Activated T-cell treated with anti-CD3 and anti-CD28 coated beads, Interleukin-2, amount 50 U/mL, for 4 hours (primary cell): ENCODE data around the gene PDZRN4. TPM values are rescaled to one million over a fixed set of nuclear protein-coding genes. Genes with fewer than 3 reads are reported as not detected.
A peak's percentile ranks its signal among the peaks of the same experiment; 100 is the strongest.
"Not testable (repeated sequence)": the region's sequence is repeated elsewhere in the genome, so short reads cannot be mapped to it uniquely, and the experiment has no call there.

Source experiments
- ATAC-seq, 2 donors: fragments of 200-7000 bp; cut with Tn5 transposase; one replicate each; pipeline ENCODE4 v1.10.0; 2021
- DNase-seq: peaks from one replicate; pipeline ENCODE4 v3.0.0-alpha.2; 2020
- H3K27me3 Mint-ChIP-seq: one replicate; pipeline ENCODE4 v1.8.0; 2021; ENCODE audit warnings: low read depth, mixed read lengths
- H3K36me3 Mint-ChIP-seq: one replicate; pipeline ENCODE4 v1.8.0; 2022; ENCODE audit warnings: mixed read lengths; ENCODE audit not compliant: insufficient read depth
- H3K4me1 Mint-ChIP-seq: one replicate; pipeline ENCODE4 v1.8.0; 2021; ENCODE audit warnings: low read depth, mixed read lengths
- H3K4me3 Mint-ChIP-seq: one replicate; pipeline ENCODE4 v1.8.0; 2021; ENCODE audit warnings: mild to moderate bottlenecking, moderate library complexity, mixed read lengths
- H3K9me3 Mint-ChIP-seq: one replicate; pipeline ENCODE4 v1.8.0; 2021; ENCODE audit warnings: mixed read lengths
- total RNA-seq, 3 donors: library from RNA; stranded (reverse); gene quantifications; one replicate each; pipeline ENCODE4 v1.2.1, GENCODE V29; 2021

Gene PDZRN4
- total RNA-seq, 3 donors from 2014 or later, result not detected

DNA sequence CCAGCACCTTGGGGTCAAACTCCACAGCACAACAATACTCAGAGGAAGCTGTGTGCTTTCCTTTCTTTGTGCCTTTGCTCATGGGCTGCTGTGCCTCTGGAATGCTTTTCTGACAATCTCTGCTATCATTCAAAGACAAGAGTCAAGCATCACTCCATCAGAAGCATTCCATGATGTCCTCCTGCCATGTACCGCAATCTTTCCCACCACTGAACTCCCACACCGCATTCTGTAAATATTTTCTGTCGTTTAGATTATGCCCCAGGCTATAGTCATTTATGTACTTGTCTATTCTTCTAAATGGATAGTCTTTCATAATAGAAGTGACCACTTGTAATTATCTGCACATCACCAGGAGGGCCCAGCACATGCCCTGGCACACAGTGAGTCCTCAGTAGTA is 327.8 kb downstream of the PDZRN4 start:
- H3K36me3 Mint-ChIP-seq, result no peaks in the 10 kb centered on the region
- H3K4me3 Mint-ChIP-seq, result no peak overlapping the region
- no peaks in the 10 kb centered on the region for H3K27me3 Mint-ChIP-seq

DNA sequence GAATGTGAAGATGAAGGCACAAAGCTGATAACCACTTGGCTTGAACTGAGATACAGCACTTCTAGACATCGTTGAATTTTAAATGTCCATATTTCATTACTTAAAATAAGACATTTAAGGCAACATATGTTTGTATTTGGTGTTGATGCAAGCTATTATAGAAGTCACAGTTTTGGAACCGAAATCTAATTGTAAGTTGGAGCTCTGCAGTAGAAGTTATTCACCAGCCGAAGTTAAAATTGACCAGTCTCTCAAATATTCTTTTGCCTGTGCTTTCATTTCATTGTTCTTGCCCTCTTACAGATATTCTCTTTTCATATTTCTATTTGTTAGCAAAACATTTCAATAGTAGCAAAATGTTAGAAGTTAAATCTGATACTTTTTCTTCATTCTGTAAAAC is 332.7 kb downstream of the PDZRN4 start:
- peaks cover 1% of the 10 kb centered on the region for H3K27me3 Mint-ChIP-seq
- H3K4me3 Mint-ChIP-seq, result no peak overlapping the region
- H3K36me3 Mint-ChIP-seq, result no peaks in the 10 kb centered on the region
- peaks cover 22% of the 10 kb centered on the region for H3K4me1 Mint-ChIP-seq
- H3K9me3 Mint-ChIP-seq, result no peaks in the 10 kb centered on the region
- DNase-seq (no peak), ATAC-seq (no peak)

More for the DNA sequence above, 327.8 kb downstream of the PDZRN4 start:
- DNase-seq (no peak), ATAC-seq (no peak)
- H3K9me3 Mint-ChIP-seq, result no peaks in the 10 kb centered on the region
- H3K4me1 Mint-ChIP-seq, result no peaks in the 10 kb centered on the region

DNA sequence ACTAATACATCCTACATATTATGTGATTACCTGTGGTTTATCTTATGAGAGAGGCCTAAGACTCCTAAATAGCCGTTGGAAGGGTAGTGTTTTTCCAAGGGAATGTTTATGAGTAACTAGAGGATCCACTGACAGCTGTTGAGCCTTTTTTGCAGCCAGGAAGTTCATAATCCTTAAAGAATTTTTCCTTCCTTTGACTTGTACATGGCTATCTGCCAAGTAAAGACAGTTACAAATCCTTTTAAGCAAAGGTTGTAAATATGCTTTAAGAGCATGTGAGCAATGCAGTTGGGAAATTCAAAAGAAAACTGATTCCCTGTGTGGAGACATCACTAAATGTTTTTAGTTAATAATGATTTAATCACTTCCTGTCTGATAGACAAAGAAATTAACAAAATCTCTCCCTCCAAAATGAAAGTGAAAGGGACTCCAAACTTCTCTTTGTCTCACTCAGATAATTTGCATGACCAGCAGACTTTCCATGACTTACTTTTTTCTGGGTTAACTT is 333.8 kb downstream of the PDZRN4 start:
- peaks cover 22% of the 10 kb centered on the region for H3K4me1 Mint-ChIP-seq
- ATAC-seq, result peak; percentile 37 to 48

DNA sequence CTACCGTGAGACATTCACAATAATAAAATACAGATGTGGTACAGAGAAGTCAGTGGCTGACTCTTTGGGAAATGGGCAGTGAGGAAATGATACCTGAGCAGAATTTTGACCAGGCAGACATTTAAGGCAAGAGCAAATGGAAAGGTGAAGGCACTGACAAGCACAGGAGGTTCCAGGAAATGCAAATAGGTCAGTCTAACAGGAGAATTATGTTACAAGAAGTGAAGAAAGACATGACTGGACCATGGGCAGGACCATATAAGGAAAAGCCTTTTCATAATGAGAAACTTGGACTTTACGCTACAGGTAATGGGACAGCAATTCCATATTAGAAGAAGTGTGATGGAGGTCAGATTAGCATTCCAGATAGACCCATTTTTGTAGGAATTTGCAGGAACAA is 338.9 kb downstream of the PDZRN4 start:
- ATAC-seq (no peak), DNase-seq (no peak)
- no peaks in the 10 kb centered on the region for H3K36me3 Mint-ChIP-seq
- H3K27me3 Mint-ChIP-seq, result peaks cover 2% of the 10 kb centered on the region
- H3K4me1 Mint-ChIP-seq, result peaks cover 14% of the 10 kb centered on the region
- no peak overlapping the region for H3K4me3 Mint-ChIP-seq
- H3K9me3 Mint-ChIP-seq, result no peaks in the 10 kb centered on the region

More for the DNA sequence above, 333.8 kb downstream of the PDZRN4 start:
- H3K27me3 Mint-ChIP-seq, result peaks cover 2% of the 10 kb centered on the region
- H3K4me3 Mint-ChIP-seq, result peak overlapping the region; percentile 51
- H3K9me3 Mint-ChIP-seq, result no peaks in the 10 kb centered on the region
- no peaks in the 10 kb centered on the region for H3K36me3 Mint-ChIP-seq
- no peak for DNase-seq

DNA sequence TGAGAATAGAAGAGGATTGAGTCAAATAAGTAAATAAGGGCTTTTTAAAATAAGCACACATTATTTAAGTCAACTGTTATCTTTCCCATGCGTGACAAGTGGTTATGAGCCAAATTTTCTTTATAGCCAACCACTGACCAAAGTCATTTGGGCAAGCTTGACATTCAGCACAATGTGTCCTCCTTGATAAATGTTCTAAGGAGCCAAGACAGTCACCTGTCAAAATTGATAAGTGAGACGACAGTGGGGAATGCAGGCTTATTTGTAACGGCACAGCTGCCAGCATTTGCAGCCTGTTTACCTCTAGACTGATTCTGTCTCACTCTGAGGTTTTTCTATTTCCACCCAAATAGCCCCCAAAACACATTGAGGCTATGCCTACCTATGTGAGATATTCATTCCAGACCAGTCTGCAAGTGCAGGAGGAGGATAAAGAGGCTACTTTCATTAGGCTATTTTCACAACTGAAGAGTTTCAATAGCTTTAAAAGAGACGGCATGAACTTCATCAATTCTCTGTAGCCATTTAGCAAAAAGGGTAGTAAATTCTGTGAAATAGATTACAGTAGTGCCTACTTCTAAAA is 339.5 kb downstream of the PDZRN4 start:
- Mint-ChIP-seq H3K4me3 (no peak overlapping the region), H3K9me3 (no peaks in the 10 kb centered on the region), H3K27me3 (peaks cover 2% of the 10 kb centered on the region), H3K36me3 (no peaks in the 10 kb centered on the region), H3K4me1 (peaks cover 8% of the 10 kb centered on the region)
- DNase-seq (no peak), ATAC-seq (no peak)

DNA sequence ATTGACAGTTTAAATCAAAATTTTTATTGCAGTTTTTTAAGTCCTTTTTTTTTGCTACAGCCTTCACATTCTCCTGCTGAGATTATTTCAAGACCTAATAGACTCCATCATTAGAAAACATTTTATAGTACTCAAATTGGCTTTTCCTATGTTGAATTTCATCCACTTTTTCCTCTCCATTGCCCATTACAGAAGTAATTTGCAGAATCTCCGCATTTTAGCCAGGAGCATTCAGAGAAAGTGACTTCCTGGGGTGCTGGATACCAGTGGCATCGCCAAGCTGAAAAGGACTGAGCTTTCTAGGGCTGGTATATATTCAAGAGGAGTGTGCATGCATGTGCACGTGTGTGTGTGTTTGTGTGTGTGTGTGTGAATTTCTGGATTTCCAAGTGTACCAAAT is 340.8 kb downstream of the PDZRN4 start:
- Mint-ChIP-seq H3K36me3 (no peaks in the 10 kb centered on the region), H3K27me3 (peaks cover 2% of the 10 kb centered on the region), H3K4me1 (no peaks in the 10 kb centered on the region), H3K4me3 (no peak overlapping the region), H3K9me3 (no peaks in the 10 kb centered on the region)
- DNase-seq, result no peak
- ATAC-seq, result no peak

DNA sequence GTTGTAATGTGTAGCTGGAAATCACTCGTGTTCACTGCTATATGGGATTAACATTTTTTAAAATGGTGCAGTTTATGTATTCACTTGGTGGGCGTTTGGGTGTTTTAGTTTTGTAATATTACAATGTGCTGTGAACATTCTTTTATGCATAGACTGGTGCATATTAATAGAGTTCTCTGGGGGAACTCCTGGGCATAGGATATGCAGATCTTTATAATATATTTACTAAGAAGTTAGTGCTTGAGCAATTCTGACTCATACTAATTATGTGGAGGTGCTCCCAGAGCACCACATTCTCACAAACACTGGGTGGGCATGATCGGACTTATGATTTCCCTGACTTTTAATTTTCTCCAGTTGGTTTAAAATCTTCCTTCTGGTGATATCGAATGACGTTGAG is 342.3 kb downstream of the PDZRN4 start:
- peaks cover 6% of the 10 kb centered on the region for H3K27me3 Mint-ChIP-seq
- H3K9me3 Mint-ChIP-seq, result no peaks in the 10 kb centered on the region
- no peaks in the 10 kb centered on the region for H3K4me1 Mint-ChIP-seq
- no peak for ATAC-seq
- H3K36me3 Mint-ChIP-seq, result no peaks in the 10 kb centered on the region
- H3K4me3 Mint-ChIP-seq, result no peak overlapping the region
- DNase-seq, result no peak

DNA sequence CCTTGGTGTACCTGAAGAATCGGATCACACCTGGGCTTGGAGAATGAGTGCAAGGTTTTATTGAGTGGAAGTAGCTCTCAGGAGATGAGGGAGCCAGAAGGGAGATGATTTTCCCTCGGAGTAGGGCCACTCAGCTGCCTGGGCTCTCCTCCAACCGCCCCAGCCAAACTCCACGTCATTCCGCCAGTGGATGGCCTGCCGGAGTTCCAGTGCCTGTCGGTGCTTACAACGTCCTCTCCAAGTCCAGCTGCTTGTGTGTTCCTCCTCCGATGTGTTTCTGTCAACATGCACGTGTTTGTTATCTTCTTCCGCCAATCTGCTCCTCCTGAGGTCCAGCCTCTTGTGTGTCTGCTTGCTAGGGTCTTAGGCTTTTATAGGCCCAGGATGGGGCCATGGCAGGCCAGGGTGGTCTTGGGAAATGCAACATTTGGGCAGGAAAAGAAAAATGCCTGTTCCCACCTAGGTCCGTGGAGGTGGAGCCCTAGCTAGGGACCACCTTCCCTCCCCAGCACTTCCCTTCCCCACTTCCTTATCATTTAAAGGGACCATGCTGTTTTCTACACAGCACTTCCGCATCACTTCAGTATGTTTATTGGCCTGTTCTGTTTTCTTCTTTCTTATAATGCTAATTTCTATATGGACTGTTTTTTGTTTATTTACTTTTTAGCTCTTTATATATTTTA is 343.2 kb downstream of the PDZRN4 start:
- Mint-ChIP-seq H3K27me3 (peaks cover 8% of the 10 kb centered on the region), H3K4me1 (peaks cover 2% of the 10 kb centered on the region), H3K9me3 (no peaks in the 10 kb centered on the region), H3K4me3 (no peak overlapping the region), H3K36me3 (no peaks in the 10 kb centered on the region)
- DNase-seq (no peak), ATAC-seq (no peak)

DNA sequence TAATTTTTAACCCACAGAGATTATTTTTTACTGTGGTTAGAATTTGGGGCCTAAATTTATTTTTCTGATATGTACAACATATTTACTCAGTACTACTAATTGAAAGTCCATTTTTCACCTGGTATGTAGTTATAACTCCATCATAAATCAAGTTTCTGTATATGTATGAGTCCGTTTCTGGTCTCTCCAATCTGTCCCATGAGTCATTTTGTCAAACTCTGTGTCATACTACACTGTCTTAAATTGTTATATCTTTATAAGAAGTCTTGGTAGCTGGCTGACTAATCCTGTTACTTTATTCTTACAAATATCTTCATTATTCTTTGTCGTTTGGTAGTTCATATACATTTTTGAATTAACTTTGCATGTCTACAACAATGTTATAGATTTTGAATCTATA is 344.0 kb downstream of the PDZRN4 start:
- Mint-ChIP-seq H3K4me3 (no peak overlapping the region), H3K36me3 (no peaks in the 10 kb centered on the region), H3K4me1 (peaks cover 7% of the 10 kb centered on the region), H3K9me3 (no peaks in the 10 kb centered on the region), H3K27me3 (peaks cover 8% of the 10 kb centered on the region)
- no peak for DNase-seq
- ATAC-seq, result peak in 1 of 2 donors; percentile 61

DNA sequence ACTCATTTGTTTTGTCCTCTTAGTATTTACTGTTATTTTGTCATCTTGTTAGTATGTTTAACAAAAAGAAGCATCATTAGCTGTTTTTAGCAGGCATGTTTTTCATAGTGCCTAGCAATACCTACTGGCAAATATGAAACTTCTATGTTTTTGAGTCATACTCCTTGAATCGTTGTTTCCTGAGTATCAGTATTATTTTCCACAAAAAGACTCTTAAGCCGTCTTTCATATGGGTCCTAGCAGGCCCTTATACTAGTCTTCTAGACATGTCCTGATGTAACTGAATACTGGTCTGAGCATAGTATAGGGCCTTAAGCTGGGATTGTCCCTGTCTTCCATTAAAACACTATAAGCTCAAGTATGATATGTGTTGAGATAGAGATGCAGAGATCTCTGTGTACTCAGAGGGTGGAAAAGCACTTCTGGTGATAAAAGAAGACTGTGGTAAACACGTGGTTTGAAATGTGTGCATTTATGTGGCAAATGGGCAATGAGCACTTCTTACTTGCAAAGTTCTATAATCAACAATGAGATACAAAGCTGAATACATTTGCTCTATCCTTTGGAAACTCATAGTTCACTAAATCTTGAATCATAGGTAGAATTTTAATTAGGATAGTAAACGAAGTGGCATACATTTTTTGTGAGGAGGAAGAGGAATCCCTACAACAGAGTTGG is 348.8 kb downstream of the PDZRN4 start:
- Mint-ChIP-seq H3K27me3 (peaks cover 8% of the 10 kb centered on the region), H3K36me3 (no peaks in the 10 kb centered on the region), H3K4me1 (peaks cover 13% of the 10 kb centered on the region), H3K9me3 (no peaks in the 10 kb centered on the region), H3K4me3 (no peak overlapping the region)
- ATAC-seq (peak; percentile 55 to 61), DNase-seq (no peak)

DNA sequence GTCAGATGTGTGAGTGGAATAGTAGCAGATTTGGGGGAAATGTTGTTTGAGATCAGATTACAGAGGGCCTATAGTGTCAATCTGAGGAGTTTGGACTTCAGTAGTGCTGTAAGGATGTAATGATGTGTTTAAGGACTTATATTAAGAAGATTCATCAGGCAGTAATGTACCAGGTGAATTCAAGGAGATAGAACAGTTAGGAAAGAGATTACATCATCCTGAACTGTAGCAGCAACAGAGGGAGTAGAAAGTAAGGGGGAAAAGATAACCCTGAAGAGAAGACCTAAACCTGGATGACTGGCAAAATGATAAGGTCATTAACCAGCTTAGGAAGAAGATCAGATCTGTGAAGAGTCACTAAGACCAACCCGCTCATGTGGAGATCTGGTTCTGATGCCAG is 349.4 kb downstream of the PDZRN4 start:
- no peaks in the 10 kb centered on the region for H3K36me3 Mint-ChIP-seq
- DNase-seq (no peak), ATAC-seq (peak in 1 of 2 donors; percentile 27)
- no peak overlapping the region for H3K4me3 Mint-ChIP-seq
- peaks cover 8% of the 10 kb centered on the region for H3K27me3 Mint-ChIP-seq
- H3K9me3 Mint-ChIP-seq, result no peaks in the 10 kb centered on the region
- peaks cover 13% of the 10 kb centered on the region for H3K4me1 Mint-ChIP-seq

DNA sequence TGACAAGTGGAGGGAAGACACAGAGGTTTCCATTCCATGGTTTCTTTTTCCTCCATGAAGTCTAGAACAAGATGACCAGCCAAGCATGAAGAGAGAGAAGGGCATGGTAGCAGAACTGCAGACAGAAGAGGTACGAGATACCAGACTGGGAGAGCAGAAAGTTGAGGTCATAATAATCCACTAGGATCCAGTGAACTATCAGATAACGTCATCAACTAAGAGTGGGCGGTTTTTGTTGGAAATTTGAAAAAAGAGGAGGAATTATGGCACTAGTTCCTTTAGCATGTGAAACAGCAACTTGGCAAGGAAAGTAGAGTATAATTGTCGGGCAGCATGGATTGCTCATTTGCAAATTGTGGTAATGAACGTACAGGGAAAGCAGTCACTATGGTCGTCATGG is 357.6 kb downstream of the PDZRN4 start:
- no peak overlapping the region for H3K4me3 Mint-ChIP-seq
- H3K27me3 Mint-ChIP-seq, result peaks cover 2% of the 10 kb centered on the region
- no peaks in the 10 kb centered on the region for H3K4me1 Mint-ChIP-seq
- ATAC-seq (no peak), DNase-seq (no peak)
- H3K36me3 Mint-ChIP-seq, result no peaks in the 10 kb centered on the region
- no peaks in the 10 kb centered on the region for H3K9me3 Mint-ChIP-seq

DNA sequence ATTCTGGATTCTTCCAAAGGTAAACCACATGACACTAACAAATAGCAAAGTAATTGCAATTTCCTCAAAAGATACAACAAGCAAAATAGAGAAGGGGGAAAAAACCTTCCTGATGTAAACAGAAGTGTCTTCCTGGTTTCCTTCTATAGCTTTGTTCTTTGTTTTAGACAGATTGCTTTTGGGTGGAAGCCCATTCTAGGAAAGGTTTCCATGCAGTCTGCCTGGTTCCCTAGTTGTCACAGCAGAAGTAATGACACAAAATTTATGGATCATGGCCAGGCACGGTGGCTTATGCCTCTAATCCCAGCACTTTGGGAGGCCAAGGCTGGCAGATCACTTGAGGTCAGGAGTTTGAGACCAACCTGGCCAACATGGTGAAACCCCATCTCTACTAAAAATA is 359.0 kb downstream of the PDZRN4 start:
- not testable (repeated sequence) for H3K4me1 Mint-ChIP-seq, H3K27me3 Mint-ChIP-seq

DNA sequence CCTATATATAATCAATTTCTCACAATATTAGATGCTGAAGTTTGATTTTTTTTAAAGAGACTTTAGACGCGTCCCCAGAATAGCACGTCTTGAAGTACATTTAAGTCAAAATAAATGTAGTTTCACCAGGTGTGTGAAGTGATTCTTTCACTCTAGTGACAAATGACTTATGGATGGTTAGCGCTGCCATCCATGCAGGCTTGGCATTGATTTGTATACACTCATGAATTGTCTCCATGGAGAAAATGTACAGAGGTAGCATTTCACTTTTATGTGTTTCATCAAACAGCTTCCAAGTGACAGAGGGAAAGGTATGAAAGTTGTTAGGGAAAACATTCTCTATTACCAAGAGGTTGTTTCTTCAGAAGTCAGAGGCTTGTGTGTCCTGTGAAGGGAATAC is 360.8 kb downstream of the PDZRN4 start:
- no peaks in the 10 kb centered on the region for H3K9me3 Mint-ChIP-seq
- no peak overlapping the region for H3K4me3 Mint-ChIP-seq

More for the DNA sequence above, 359.0 kb downstream of the PDZRN4 start:
- ATAC-seq, H3K4me3 Mint-ChIP-seq, H3K9me3 Mint-ChIP-seq, DNase-seq, H3K36me3 Mint-ChIP-seq: not testable (repeated sequence)

DNA sequence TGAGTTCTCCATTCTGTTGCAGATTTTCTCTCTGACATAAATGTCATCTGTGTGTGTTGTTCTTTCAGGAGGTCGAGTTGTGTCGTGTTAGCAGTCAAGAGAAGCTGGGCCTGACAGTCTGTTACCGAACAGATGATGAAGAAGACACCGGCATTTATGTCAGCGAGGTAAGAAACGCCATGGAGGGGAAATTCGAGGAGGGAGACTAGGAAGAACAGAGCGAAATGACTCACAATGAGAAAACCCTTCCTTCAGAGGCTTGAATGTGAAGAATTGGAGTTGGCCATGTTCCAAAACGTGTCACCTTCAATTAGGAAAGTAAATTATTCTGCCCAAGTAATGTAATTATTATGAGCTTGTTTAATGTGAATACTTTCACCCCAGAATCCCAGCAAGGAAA is 364.5 kb downstream of the PDZRN4 start:
- H3K4me1 Mint-ChIP-seq, result no peaks in the 10 kb centered on the region
- DNase-seq, result no peak
- H3K4me3 Mint-ChIP-seq, result no peak overlapping the region
- peaks cover 4% of the 10 kb centered on the region for H3K27me3 Mint-ChIP-seq
- no peak for ATAC-seq
- H3K9me3 Mint-ChIP-seq, result no peaks in the 10 kb centered on the region
- H3K36me3 Mint-ChIP-seq, result no peaks in the 10 kb centered on the region

More for the DNA sequence above, 360.8 kb downstream of the PDZRN4 start:
- H3K27me3 Mint-ChIP-seq, result peaks cover 2% of the 10 kb centered on the region
- no peak for ATAC-seq
- no peaks in the 10 kb centered on the region for H3K4me1 Mint-ChIP-seq
- no peaks in the 10 kb centered on the region for H3K36me3 Mint-ChIP-seq
- DNase-seq, result no peak
